ENCODE results near the gene BSCL2. TPM values are rescaled to one million over a fixed set of nuclear protein-coding genes. Genes with fewer than 3 reads are reported as not detected.

Gene BSCL2
- total RNA-seq, result 87.0 TPM
- long read RNA-seq, transcript BSCL2-207 (11 exons, 1,516 nt), result major isoform, 57 of 107 reads
- long read RNA-seq, partial matches to known transcripts, result 19 of 107 reads
- long read RNA-seq, other reads (novel, unspliced or antisense), result 17 of 107 reads

- intact Hi-C loops (cut with DNase I), result no loop called here
These were observed at the start of gene BSCL2, which contains the start of gene GNG3 for GRCh38 chr11:62707277-62707861. TSS of gene BSCL2 (minus strand) at chr11:62707424. CDS start at chr11:62707195, 229 bp downstream. TSS of gene GNG3 (plus strand) at chr11:62707676. CDS start at chr11:62708296, 620 bp downstream.

DNA sequence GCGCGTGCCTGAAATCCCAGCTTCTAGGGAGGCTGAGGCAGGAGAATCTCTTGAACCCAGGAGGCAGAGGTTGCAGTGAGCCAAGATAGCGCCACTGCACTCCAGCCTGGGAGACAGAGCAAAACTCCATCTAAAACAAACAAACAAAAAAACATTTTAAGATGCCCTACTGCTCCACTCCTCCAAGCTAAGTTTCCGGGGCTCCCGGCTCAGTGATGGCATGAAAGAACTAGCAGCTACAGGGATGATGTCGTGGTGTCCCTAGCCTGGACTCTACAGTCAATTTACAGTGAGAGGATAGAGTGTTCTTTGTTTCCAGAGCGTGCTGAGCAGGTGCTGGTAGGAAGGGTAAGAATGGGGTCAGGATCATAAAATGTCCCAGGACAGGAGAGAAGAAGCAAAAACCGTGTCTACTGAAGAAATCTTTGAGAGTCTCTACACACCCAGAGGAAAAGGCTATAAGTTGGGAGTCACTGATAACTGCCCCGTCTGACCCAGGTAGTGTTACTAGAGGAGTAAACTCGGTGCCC is 47.9 kb upstream of the BSCL2 start:
- Histone ChIP-seq H3K4me1 (peaks cover 28% of the 10 kb centered on the region), H3K4me3 (no peak overlapping the region), H3K27me3 (ENCODE audit: low read depth) (no peaks in the 10 kb centered on the region), H3K27ac (no peak overlapping the region), H3K9me3 (no peaks in the 10 kb centered on the region), H3K36me3 (peaks cover 11% of the 10 kb centered on the region)
- intact Hi-C loops (cut with DNase I), result no loop called here
- DNase-seq (no peak), ATAC-seq (no peak)
- no peak for TF ChIP-seq CTCF (IDR thresholded peaks at IDR 0.05)

More at GRCh38 chr11:62707277-62707861, at the start of gene BSCL2, which contains the start of gene GNG3:
- ATAC-seq, result no peak
- DNase-seq, result no peak
- H3K4me3 ChIP-seq, result peak within 1 kb of the TSS; percentile 90
- no peak for TF ChIP-seq CTCF (IDR thresholded peaks at IDR 0.05)
- peak within 1 kb of the TSS; percentile 95 for H3K27ac ChIP-seq
- no peaks in the 10 kb centered on the region for H3K9me3 ChIP-seq
- H3K36me3 ChIP-seq, result peaks cover 21% of the 10 kb centered on the region
- H3K27me3 ChIP-seq (ENCODE audit: low read depth), result no peaks in the 10 kb centered on the region
- peaks cover 35% of the 10 kb centered on the region for H3K4me1 ChIP-seq

DNA sequence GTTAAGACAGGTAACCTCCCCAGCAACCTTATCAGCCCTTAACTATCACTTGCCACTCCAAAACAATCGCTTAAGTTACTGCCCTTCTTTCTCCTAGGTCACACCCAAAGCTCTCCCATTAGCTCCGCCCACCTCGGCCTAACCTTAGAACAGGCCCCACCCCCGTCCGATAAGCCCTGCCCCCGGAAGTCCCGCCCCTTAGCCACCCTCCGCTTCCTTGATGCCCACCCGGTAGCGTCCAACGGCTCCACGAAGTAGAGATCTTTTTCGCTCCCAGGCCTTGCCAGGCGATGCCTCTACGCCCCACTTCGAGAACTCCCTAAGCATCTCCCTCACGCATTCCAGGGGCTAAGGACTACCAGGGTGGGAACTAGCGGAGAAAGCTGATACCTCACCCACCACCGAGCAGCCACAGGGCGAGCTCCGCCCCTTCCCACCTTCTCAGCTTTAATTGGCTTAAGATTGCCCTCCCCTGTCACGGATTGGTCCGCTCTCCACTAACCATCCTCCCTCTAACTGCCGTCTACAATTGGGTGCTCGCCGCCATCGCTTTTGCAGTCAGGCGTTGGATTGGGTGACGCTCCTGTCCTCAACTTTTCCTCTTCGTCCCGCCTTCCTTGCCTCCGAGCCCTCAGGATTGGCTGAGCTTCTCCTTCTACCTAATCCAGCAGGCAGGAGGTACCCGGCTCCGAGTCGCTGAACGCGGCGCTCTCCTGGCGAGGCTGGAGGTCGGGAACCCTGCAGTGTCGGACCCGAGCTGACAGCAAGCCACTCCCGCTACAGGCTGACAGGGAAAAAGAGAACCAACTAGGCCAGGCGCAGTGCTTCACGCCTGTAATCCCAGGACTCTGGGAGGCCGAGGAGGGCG is 46.7 kb upstream of the BSCL2 start, which contains the start of gene ZBTB3:
TSS of gene ZBTB3 (minus strand) at position 425 of the 868 bp plus-strand sequence. CDS start 496 bp downstream, outside the sequence.
- peaks cover 21% of the 10 kb centered on the region for H3K36me3 ChIP-seq
- intact Hi-C loops (cut with DNase I), result no loop called here
- peak within 1 kb of the TSS; percentile 83 for H3K27ac ChIP-seq
- H3K9me3 ChIP-seq, result no peaks in the 10 kb centered on the region
- H3K4me3 ChIP-seq, result peak within 1 kb of the TSS; percentile 63
- peak; percentile 99 for ATAC-seq
- peaks cover 28% of the 10 kb centered on the region for H3K4me1 ChIP-seq
- no peak for TF ChIP-seq CTCF (IDR thresholded peaks at IDR 0.05)
- H3K27me3 ChIP-seq (ENCODE audit: low read depth), result no peaks in the 10 kb centered on the region
- peak; percentile 97 for DNase-seq

- no peak for TF ChIP-seq CTCF (IDR thresholded peaks at IDR 0.05)
- H3K27ac ChIP-seq, result peak overlapping the region; percentile 83
- peaks cover 24% of the 10 kb centered on the region for H3K36me3 ChIP-seq
- no peaks in the 10 kb centered on the region for H3K9me3 ChIP-seq
- intact Hi-C loops (cut with DNase I), result no loop called here
- peaks cover 28% of the 10 kb centered on the region for H3K4me1 ChIP-seq
- no peaks in the 10 kb centered on the region for H3K27me3 ChIP-seq (ENCODE audit: low read depth)
- DNase-seq (no peak), ATAC-seq (no peak)
- H3K4me3 ChIP-seq, result peak overlapping the region; percentile 63
These were observed 45.9 kb upstream of the BSCL2 start for GRCh38 chr11:62752994-62753735.

Measured in lower lobe of right lung (tissue), 2 donors.